GM18505 (cell line): Measurements from ENCODE around the gene TFDP1.
A peak's percentile ranks its signal among the peaks of the same experiment; 100 is the strongest.

Experiments used
- ATAC-seq: cut with Tn5 transposase; IDR thresholded peaks from one replicate; pipeline ENCODE4 v1.9.1; 2021; ENCODE audit not compliant: unreplicated experiment
- POLR2A ChIP-seq: IDR thresholded peaks from 4 replicates; pipeline ENCODE4 v1.6.1; 2011; ENCODE audit warnings: borderline replicate concordance; ENCODE audit not compliant: insufficient read depth, insufficient read length; ENCODE audit errors: extremely low read depth

The TFDP1 gene, protein sequence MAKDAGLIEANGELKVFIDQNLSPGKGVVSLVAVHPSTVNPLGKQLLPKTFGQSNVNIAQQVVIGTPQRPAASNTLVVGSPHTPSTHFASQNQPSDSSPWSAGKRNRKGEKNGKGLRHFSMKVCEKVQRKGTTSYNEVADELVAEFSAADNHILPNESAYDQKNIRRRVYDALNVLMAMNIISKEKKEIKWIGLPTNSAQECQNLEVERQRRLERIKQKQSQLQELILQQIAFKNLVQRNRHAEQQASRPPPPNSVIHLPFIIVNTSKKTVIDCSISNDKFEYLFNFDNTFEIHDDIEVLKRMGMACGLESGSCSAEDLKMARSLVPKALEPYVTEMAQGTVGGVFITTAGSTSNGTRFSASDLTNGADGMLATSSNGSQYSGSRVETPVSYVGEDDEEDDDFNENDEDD

DNA sequence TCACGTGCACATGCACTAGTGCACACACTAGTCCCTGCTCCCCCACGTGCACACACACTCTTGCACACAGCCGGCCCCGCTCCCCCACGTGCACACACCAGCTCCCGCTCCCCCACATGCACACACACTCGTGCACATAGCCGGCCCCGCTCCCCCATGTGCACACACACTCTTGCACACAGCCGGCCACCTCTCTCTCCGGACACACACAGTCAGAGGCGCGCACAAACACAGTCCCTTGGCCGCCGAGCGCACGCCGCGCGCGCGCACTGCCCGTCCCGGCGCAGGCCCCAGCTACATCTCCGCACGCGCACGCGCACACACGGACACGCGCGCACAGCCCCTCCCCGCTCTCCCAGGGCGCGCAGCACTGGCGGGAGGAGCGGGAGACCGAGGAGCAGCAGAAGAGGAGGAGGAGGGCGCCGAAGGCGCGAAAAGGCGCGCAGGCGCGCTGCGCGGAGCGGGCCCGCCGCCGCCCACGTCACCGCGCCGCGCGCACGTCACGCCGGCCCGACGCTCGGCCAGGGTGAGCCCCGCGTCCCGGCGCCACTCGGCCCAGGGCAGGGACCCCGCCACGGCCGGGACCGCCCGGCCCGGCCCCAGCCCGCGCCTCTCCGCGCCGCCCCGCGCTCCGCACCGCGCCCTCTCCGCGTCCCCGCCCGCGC lies at the start of gene TFDP1:
TSS of gene TFDP1 (plus strand) at position 549 of the 665 bp plus-strand sequence. CDS start 1,085 bp downstream, outside the sequence.
- ATAC-seq, result peak; percentile 83
- peak; percentile 69 for TF ChIP-seq POLR2A

DNA sequence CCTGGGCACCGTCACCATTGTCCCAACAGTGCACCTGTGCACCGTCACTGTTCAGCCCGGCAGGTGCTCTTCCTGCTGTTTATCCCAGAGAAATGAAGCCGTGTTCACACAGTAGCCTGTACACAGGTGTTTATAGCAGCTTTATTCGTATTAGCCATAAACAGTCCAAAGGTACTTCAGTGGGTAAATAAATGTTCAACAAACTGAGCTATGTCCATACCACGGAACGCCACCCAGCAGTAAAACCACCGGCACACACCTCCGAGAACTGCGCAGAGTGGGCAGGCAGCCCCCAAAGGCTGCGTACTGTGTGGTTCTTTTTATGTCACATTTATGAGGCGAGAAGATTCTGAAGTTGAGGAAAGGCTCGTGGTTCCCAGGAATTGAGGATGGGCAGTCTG lies 49.2 kb upstream of the TFDP1 start:
- no peak for ATAC-seq
- no peak for TF ChIP-seq POLR2A

DNA sequence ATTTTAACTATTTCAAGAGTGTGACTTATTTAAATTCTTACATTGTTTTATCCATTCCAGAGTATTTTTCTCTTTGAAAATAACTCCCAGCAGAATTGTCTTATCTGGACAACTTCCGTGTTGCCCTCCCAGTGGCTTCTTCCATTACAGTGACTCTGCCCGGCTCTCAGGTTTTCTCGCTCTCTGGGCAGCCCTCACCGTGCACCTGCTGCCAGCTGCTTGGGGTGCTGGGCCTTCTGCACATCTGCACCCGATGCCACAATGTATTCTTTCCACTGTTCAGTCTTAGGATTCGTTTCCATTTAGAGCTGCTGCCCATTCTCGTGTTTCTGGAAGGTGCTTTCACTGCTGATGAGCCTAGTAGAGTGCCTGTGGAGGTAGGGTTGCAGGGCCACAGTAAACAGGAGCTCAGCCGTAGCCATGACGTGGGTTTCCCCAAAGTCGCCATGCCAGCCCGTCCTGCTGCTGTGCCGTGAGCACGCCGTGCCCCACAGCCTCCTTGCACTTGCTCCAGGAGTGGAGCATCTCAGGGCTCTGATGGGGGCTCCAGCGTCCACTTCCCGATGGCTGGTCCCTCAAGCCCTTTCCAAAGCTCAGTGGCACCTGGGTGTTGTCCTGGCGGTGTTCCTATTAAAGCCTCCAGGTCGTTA lies 48.0 kb upstream of the TFDP1 start:
- no peak for ATAC-seq
- no peak for TF ChIP-seq POLR2A

DNA sequence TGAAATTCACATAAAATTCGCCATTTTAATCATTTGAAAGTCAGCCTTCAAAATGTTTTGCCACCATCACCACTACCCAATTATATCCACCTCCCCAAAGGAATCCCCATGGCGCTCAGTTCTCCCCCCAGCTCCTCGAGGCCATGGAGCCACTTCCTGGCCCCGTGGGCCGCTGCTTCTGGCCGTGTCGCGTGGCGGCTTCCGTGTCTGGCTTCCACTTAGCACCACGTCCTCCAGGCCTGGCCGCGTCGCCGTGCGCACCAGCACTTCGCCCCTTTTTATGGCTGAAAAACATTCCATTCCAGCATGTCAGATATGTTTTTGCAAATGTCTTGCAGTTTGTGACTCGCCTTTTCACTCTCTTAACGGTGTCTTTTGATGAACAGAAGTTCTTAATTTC lies 47.3 kb upstream of the TFDP1 start:
- no peak for ATAC-seq
- TF ChIP-seq POLR2A, result no peak

DNA sequence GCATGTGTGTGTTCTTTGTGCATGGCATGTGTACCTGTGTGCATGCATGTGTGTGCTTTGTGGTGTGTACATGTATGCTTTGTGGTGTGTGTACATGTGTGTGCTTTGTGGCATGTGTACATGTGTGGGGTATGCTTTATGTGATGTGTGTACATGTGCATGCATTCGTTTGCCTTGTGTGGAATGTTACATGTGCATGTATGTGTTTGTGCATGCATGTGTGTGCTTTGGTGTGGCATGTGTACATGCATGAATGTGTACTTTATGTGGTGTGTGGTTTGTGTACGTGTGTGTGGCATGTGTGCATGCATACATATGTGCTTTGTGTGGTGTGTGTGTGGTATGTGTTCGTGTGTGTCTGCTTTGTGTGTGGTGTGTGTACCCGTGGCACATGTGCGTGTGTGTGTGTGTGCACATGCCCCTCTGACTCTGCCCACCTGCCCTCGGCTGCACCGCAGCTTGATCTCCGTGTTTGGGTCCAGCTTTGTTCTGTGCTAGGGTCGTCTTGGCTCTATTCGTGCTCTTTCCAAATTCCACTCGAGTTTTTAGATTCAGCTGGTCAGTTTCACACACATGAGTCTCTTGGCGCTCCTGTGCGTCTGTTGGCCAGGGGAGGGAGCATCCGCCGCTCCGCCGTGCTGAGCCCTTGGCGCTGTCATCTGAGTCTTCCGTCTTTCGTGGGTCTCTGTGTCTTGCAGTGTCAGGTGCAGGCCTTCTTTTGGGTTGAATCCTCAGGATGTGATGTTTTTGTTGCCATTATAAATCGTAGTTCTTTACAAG lies 46.5 kb upstream of the TFDP1 start:
- no peak for ATAC-seq
- no peak for TF ChIP-seq POLR2A

DNA sequence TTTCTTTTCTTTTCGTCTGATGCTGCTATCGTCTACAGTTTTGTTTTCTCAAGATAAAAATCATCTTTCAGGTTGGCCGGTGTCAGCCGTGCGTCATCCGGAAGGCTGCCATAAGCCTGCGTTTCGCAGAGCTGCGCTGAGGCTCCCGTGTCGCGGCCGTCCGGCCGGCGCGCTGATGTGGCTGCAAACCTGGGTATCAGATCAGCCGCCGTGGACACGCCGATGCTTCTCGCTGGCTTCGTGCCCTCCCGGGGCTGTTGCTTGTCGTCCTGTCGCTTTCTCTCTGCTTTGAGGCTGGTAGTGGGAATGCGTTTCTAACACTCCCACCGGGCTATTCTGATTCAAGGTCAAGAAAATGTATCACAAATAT lies 45.9 kb upstream of the TFDP1 start:
- TF ChIP-seq POLR2A, result no peak
- no peak for ATAC-seq

DNA sequence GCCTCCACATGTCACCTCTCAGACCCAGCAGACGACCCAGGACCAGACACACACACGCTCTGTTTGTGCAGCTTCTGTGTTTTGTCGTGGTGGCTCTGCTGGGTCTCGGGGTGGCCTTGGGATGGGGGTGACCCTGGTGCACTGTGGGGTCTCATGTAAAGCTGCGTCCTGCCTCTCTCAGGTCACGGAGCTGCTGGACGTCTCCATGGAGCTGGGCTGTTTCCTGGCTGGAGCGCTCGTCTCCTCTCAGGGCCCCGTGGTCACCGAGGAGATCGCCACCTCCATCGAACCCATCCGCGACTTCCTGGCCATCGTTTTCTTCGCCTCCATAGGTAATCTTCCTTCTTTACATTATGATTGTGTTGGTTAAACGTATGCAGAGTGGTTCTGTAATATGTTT lies 45.4 kb upstream of the TFDP1 start:
- no peak for ATAC-seq
- TF ChIP-seq POLR2A, result no peak

DNA sequence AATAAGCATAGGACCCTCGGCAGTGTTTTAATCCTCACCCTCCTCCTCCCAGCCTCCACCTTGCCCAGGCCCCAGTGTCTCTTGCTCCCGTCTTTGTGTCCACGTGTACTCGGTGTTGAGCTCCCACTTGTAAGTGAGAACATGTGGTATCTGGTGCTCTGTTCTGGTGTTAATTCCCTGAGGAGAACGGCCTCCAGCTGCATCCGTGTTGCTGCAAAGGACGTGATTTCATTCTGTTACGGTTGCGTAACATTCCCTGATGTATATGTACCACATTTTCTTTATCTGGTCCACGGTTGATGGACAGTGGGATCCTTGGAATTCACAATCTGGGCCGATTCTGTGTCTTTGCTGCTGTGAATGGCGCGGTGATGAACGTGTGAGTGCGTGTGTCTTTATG lies 44.7 kb upstream of the TFDP1 start:
- ATAC-seq, result no peak
- TF ChIP-seq POLR2A, result no peak

DNA sequence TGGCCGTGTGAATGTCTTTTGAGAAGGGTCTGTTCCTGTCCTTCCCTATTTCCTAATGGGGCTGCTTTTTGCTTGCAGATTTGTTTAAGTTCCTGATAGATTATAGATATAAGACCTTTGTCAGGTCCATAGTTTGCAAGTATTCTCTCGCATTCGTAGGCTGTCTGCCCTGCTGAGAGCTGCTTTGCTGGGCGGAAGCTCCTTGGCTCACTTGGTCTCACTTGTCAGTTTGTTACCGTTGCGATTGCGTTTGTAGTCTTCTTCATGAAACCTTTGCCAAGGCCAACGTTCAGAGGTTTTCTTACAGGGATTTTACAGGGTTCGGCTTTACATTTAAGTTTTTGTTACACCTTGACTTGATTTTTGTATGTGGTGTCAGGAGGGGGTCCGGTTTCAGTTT lies 44.0 kb upstream of the TFDP1 start:
- no peak for TF ChIP-seq POLR2A
- no peak for ATAC-seq

DNA sequence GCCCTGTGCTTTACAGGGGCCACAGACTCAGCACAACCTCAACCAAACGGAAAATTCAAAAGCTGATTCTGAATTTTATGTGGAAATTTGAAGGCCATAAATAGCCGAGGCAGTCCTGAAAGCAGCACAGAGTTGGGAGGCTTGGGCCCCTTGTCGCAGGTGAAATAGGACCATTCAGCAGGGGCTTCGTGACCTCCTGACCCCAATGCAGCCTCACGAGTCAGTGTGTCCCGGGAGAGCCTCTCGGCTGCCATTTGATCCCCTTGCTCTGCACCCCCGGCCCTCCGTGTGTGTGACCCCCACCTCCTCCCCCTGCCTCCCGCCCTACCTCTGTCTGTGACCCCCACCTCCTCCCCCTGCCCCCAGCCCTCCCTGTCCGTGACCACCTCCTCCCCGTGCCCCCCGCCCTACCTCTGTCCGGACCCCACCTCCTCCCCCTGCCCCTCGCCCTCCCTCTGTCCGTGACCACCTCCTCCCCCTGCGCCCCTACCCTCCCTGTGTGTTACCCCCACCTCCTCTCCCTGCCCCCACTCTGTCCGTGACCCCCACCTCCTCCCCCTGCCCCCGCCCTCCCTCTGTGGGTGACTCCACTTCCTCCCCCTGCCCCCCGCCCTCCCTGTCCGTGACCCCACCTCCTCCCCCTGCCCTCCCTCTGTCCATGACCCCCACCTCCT lies 41.7 kb upstream of the TFDP1 start:
- no peak for TF ChIP-seq POLR2A
- no peak for ATAC-seq

DNA sequence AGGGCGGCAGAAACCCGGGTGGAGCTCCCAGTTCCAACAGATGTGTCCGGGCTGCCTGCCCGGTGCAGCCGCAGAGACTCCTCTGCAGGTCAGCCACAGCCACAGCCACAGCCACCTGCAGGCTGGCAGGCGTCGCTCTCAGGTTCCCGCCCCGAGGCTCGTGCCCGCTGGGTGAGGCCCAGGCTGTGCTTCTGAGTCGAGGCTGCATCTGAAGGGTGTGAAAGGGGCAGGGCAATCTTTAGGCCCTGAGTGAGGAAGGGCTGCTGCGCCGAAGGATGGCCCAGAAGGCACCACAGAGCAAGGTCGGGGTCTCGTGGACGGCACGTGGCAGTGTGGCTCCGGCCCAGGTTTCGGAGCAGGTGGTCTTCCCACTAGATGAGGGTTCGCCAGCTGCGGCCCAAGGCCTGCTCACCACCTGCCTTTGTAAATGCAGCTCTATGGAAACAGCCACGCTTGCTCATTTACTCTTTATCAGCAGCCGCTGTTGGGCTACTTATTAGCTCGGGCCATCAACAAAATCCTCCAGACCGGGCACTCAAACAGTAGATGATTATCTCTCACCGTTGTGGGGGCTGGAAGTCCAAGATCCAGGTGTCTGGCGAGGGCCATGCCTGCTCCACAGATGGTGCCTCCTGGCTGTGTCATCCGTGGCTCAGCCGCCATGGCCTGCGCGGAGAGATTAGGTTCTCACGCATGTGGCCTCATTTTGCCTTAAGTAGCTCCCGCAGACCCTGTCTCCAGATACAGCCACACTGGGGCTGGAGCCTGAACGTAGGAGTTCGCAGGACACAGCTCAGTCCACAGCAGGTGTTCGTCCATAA lies 40.3 kb upstream of the TFDP1 start:
- TF ChIP-seq POLR2A, result no peak
- no peak for ATAC-seq

DNA sequence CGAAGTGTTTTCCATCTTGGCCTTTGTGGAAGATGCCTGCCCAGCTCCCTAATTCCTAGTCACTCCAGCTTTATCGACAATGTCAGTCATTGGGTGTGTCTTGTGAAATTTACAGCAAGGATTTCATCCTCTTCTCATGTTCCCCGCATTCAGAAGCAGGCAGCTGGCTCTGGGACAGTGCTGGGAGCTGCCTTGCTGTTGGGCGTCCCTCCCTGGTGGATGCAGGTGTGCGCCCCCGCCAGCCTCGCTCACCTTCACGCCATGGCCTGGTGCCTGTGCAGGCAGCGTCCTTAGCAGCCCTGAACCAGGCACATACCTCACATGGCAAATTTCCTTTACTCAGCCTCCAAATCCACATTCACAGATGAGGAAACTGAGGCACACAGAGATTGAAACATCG lies 39.7 kb upstream of the TFDP1 start:
- no peak for ATAC-seq
- no peak for TF ChIP-seq POLR2A
